Ascending aorta (tissue), 2 donors: Measurements from ENCODE around the gene MAEL. TPM values are rescaled to one million over a fixed set of nuclear protein-coding genes. Genes with fewer than 3 reads are reported as not detected.

Experiments
- DNase-seq, 2 donors: peaks; one replicate each; pipeline ENCODE4 v3.0.0-alpha.2; 2019; ENCODE audit warnings: low spot score in 2 of 2
- H3K27ac ChIP-seq, 2 donors: fragments of 200-600 bp; sonication (generic); one replicate each; pipeline ENCODE4 v1.5.1; 2016 to 2017; ENCODE audit warnings: mild to moderate bottlenecking in 1 of 2
- H3K27me3 ChIP-seq: fragments of 200-600 bp; sonication (generic); one replicate; pipeline ENCODE4 v1.5.1; 2017
- H3K36me3 ChIP-seq, 2 donors: fragments of 200-600 bp; sonication (generic); one replicate each; pipeline ENCODE4 v1.5.1; 2016
- H3K4me1 ChIP-seq, 2 donors: fragments of 200-600 bp; sonication (generic); one replicate each; pipeline ENCODE4 v1.5.1; 2016 to 2017; ENCODE audit warnings: mild to moderate bottlenecking in 1 of 2
- H3K4me3 ChIP-seq, 2 donors: fragments of 200-600 bp; sonication (generic); one replicate each; pipeline ENCODE4 v1.5.1; 2016 to 2017; ENCODE audit warnings: mild to moderate bottlenecking in 1 of 2
- H3K9me3 ChIP-seq, 2 donors: fragments of 200-600 bp; sonication (generic); one replicate each; pipeline ENCODE4 v1.5.1; 2016
- CTCF ChIP-seq, 3 experiments: fragments of 200-600 bp in 2 of 3; fragments of 450-650 bp in 1 of 3; sonication (generic) in 2 of 3; IDR thresholded peaks; one replicate each; pipeline ENCODE4 v1.5.1; 2016 to 2019; ENCODE audit warnings: antibody characterized with exemption in 3 of 3, mild to moderate bottlenecking in 1 of 3, moderate library complexity in 1 of 3
- intact Hi-C: fragments of 100-400 bp; cut with DNase I; formaldehyde crosslinking; loops from one replicate; pipeline ENCODE4 v1.15.1; 2023
- total RNA-seq: library from RNA; depleted of rRNA; stranded (reverse); fragments of >200 nt; gene quantifications from one replicate; pipeline ENCODE4 v1.1.0, GENCODE V29; 2016

MAEL gene
- total RNA-seq, 1 donor from 2014 or later, result not detected

GRCh38 chr1:167057241-167057688 lies 68.2 kb downstream of the MAEL start:
- H3K36me3 ChIP-seq, result no peaks in the 10 kb centered on the region
- no peaks in the 10 kb centered on the region for H3K27me3 ChIP-seq
- H3K4me3 ChIP-seq, result no peak overlapping the region
- intact Hi-C loops, result no loop called here
- peak in 2 of 3 experiments; percentile 14 to 33 for TF ChIP-seq CTCF (IDR thresholded peaks at IDR 0.05)
- no peak for DNase-seq
- no peaks in the 10 kb centered on the region for H3K4me1 ChIP-seq
- no peaks in the 10 kb centered on the region for H3K9me3 ChIP-seq
- H3K27ac ChIP-seq, result no peak overlapping the region

GRCh38 chr1:167059045-167059808 lies 70.1 kb downstream of the MAEL start:
- no peaks in the 10 kb centered on the region for H3K36me3 ChIP-seq
- no peaks in the 10 kb centered on the region for H3K27me3 ChIP-seq
- H3K27ac ChIP-seq, result no peak overlapping the region
- intact Hi-C loops, result loop anchor here (1.0 to 2.0 kb wide), 2 partner anchors 148 to 174 kb away; no protein-coding TSS in a partner anchor
- no peaks in the 10 kb centered on the region for H3K4me1 ChIP-seq
- peak overlapping the region in 1 of 2 donors; percentile 27 for H3K4me3 ChIP-seq
- DNase-seq, result peak in 1 of 2 donors; percentile 83
- peak; percentile 77 to 97 (median 95) for TF ChIP-seq CTCF (IDR thresholded peaks at IDR 0.05)
- H3K9me3 ChIP-seq, result no peaks in the 10 kb centered on the region

GRCh38 chr1:167059809-167060107 lies 70.7 kb downstream of the MAEL start:
- H3K36me3 ChIP-seq, result no peaks in the 10 kb centered on the region
- H3K9me3 ChIP-seq, result no peaks in the 10 kb centered on the region
- no peaks in the 10 kb centered on the region for H3K27me3 ChIP-seq
- TF ChIP-seq CTCF (IDR thresholded peaks at IDR 0.05), result no peak
- H3K4me1 ChIP-seq, result no peaks in the 10 kb centered on the region
- intact Hi-C loops, result loop anchor here (1.0 to 2.0 kb wide), 2 partner anchors 149 to 174 kb away; no protein-coding TSS in a partner anchor
- no peak overlapping the region for H3K4me3 ChIP-seq
- H3K27ac ChIP-seq, result no peak overlapping the region
- no peak for DNase-seq

- no peak for TF ChIP-seq CTCF (IDR thresholded peaks at IDR 0.05)
- Histone ChIP-seq H3K4me1 (no peaks in the 10 kb centered on the region), H3K9me3 (no peaks in the 10 kb centered on the region), H3K27me3 (no peaks in the 10 kb centered on the region), H3K27ac (no peak overlapping the region), H3K36me3 (no peaks in the 10 kb centered on the region), H3K4me3 (no peak overlapping the region)
- intact Hi-C loops, result no loop called here
- no peak for DNase-seq
Observed at GRCh38 chr1:167060141-167061072, 71.3 kb downstream of the MAEL start.

- DNase-seq, result no peak
- Histone ChIP-seq H3K27ac (no peak overlapping the region), H3K4me1 (no peaks in the 10 kb centered on the region), H3K36me3 (no peaks in the 10 kb centered on the region), H3K4me3 (no peak overlapping the region), H3K27me3 (no peaks in the 10 kb centered on the region), H3K9me3 (no peaks in the 10 kb centered on the region)
- no peak for TF ChIP-seq CTCF (IDR thresholded peaks at IDR 0.05)
- intact Hi-C loops, result no loop called here
Observed at GRCh38 chr1:167061073-167061464, 72.0 kb downstream of the MAEL start.
